ENCODE results near the gene MYOF. TPM values are rescaled to one million over a fixed set of nuclear protein-coding genes. Genes with fewer than 3 reads are reported as not detected.

Gene MYOF
- polyA plus RNA-seq, 1 of the 3 experiments (the other 2 are of a cell fraction) = 103 TPM

- H3K9me3 ChIP-seq = no peaks in the 10 kb centered on the region
- no peak overlapping the region for H3K27ac ChIP-seq (ENCODE audit: low read depth in 2 of 2, low read length in 1 of 2)
- WGBS (ENCODE audit: low lambda C conversion rate) = 21% methylated on average over 5 of the region's 5 CpGs
- no peak overlapping the region for H3K4me2 ChIP-seq
- H3K9ac ChIP-seq = no peak overlapping the region
- H3K36me3 ChIP-seq (replicated peaks in 1 of 2; ENCODE audit: control insufficient read depth in 1 of 2, insufficient read depth in 2 of 2, low read length in 1 of 2) = peaks cover 55 to 81% of the 10 kb centered on the region in 2 experiments
- H3F3A ChIP-seq (replicated peaks; ENCODE audit: insufficient read depth) = peaks cover 36% of the 10 kb centered on the region
- ChIA-PET POLR2A (no interaction called here), CTCF (interaction anchor here (0.5 to 3.8 kb wide), 48 partner anchors 9 to 1271 kb away, joined by 3 to 36 read pairs (median 4); partner anchors contain the start of gene MYOF)
- no peaks in the 10 kb centered on the region for H3K9me2 ChIP-seq
- H3K4me3 ChIP-seq (ENCODE audit: low read depth in 2 of 2, low read length in 1 of 2) = no peak overlapping the region
- H2AFZ ChIP-seq (ENCODE audit: low read depth) = no peak overlapping the region
- no peaks in the 10 kb centered on the region for H3K27me3 ChIP-seq (ENCODE audit: insufficient read depth)
- H3K79me2 ChIP-seq (ENCODE audit: insufficient read depth) = no peaks in the 10 kb centered on the region
- no peaks in the 10 kb centered on the region for H4K20me1 ChIP-seq (ENCODE audit: insufficient read depth)
- peak; percentile 72 for TF ChIP-seq RAD21 (IDR thresholded peaks at IDR 0.05; ENCODE audit: low read length)
- peak; percentile 53 for TF ChIP-seq SMC3 (IDR thresholded peaks at IDR 0.05; ENCODE audit: low read depth, low read length)
- TF ChIP-seq RCOR1 (IDR thresholded peaks at IDR 0.05; ENCODE audit: low read length) = no peak
- TF ChIP-seq, protein P1, sequence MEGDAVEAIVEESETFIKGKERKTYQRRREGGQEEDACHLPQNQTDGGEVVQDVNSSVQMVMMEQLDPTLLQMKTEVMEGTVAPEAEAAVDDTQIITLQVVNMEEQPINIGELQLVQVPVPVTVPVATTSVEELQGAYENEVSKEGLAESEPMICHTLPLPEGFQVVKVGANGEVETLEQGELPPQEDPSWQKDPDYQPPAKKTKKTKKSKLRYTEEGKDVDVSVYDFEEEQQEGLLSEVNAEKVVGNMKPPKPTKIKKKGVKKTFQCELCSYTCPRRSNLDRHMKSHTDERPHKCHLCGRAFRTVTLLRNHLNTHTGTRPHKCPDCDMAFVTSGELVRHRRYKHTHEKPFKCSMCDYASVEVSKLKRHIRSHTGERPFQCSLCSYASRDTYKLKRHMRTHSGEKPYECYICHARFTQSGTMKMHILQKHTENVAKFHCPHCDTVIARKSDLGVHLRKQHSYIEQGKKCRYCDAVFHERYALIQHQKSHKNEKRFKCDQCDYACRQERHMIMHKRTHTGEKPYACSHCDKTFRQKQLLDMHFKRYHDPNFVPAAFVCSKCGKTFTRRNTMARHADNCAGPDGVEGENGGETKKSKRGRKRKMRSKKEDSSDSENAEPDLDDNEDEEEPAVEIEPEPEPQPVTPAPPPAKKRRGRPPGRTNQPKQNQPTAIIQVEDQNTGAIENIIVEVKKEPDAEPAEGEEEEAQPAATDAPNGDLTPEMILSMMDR (IDR thresholded peaks at IDR 0.05) = peak; percentile 61
- peak; percentile 53 for DNase-seq
- no peaks in the 10 kb centered on the region for H3K4me1 ChIP-seq (ENCODE audit: control insufficient read depth in 1 of 2, insufficient read depth in 2 of 2, low read depth in 1 of 2, low read length in 1 of 2)
These were observed 124.5 kb downstream of the MYOF start for GRCh38 chr10:93357680-93358079.

DNA sequence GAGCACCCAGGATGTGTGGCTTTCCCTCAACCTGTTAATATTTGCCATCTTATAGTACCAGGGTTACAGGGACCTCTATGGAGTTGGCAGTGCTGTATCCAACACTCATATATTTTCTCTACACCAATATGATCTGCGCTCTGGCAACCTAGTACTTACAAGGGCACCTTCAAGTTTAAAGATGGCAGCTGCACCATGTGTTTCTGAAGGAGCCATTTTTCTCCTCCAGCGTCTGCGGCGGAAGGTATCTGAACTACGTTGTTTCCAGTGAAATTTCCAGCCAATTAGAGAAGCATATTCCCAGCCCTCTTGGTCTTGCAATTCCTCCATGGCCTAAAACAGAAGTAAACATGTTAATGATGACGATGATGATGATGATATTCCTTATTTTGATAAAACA, 125.6 kb downstream of the MYOF start:
- ChIA-PET POLR2A (no interaction called here), CTCF (interaction anchor here (0.9 to 3.8 kb wide), 17 partner anchors 9 to 839 kb away, joined by 3 to 36 read pairs (median 4); partner anchors contain the start of gene MYOF)
- Histone ChIP-seq H3K4me3 (ENCODE audit: low read depth in 2 of 2, low read length in 1 of 2) (no peak overlapping the region), H3K9me2 (no peaks in the 10 kb centered on the region), H3K79me2 (ENCODE audit: insufficient read depth) (no peaks in the 10 kb centered on the region), H3F3A (replicated peaks; ENCODE audit: insufficient read depth) (peaks cover 35% of the 10 kb centered on the region), H2AFZ (ENCODE audit: low read depth) (no peak overlapping the region), H3K27ac (ENCODE audit: low read depth in 2 of 2, low read length in 1 of 2) (no peak overlapping the region), H3K9me3 (no peaks in the 10 kb centered on the region), H3K4me2 (no peak overlapping the region), H3K4me1 (ENCODE audit: control insufficient read depth in 1 of 2, insufficient read depth in 2 of 2, low read depth in 1 of 2, low read length in 1 of 2) (no peaks in the 10 kb centered on the region), H3K27me3 (ENCODE audit: insufficient read depth) (no peaks in the 10 kb centered on the region), H4K20me1 (ENCODE audit: insufficient read depth) (no peaks in the 10 kb centered on the region), H3K36me3 (replicated peaks in 1 of 2; ENCODE audit: control insufficient read depth in 1 of 2, insufficient read depth in 2 of 2, low read length in 1 of 2) (peaks cover 65 to 80% of the 10 kb centered on the region in 2 experiments), H3K9ac (no peak overlapping the region)
- no peak for TF ChIP-seq POLR2AphosphoS5 (IDR thresholded peaks at IDR 0.05; ENCODE audit: low read depth, low read length)
- no peak for TF ChIP-seq RFX5 (IDR thresholded peaks at IDR 0.05; ENCODE audit: low read length)
- TF ChIP-seq, protein P2, sequence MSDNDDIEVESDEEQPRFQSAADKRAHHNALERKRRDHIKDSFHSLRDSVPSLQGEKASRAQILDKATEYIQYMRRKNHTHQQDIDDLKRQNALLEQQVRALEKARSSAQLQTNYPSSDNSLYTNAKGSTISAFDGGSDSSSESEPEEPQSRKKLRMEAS (IDR thresholded peaks at IDR 0.05; ENCODE audit: low read depth) = no peak
- no peak for TF ChIP-seq SMC3 (IDR thresholded peaks at IDR 0.05; ENCODE audit: low read depth, low read length)
- no peak for TF ChIP-seq JUND (IDR thresholded peaks at IDR 0.05)
- TF ChIP-seq, protein P3, sequence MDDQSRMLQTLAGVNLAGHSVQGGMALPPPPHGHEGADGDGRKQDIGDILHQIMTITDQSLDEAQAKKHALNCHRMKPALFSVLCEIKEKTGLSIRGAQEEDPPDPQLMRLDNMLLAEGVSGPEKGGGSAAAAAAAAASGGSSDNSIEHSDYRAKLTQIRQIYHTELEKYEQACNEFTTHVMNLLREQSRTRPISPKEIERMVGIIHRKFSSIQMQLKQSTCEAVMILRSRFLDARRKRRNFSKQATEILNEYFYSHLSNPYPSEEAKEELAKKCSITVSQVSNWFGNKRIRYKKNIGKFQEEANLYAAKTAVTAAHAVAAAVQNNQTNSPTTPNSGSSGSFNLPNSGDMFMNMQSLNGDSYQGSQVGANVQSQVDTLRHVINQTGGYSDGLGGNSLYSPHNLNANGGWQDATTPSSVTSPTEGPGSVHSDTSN (IDR thresholded peaks at IDR 0.05) = no peak
- TF ChIP-seq FOXM1 (IDR thresholded peaks at IDR 0.05; ENCODE audit: low read depth) = no peak
- TF ChIP-seq TEAD4 (IDR thresholded peaks at IDR 0.05; ENCODE audit: borderline replicate concordance, insufficient read depth) = no peak
- TF ChIP-seq, protein P1 (IDR thresholded peaks at IDR 0.05) = no peak
- TF ChIP-seq TAF1 (IDR thresholded peaks at IDR 0.05; ENCODE audit: borderline replicate concordance, low read depth, low read length) = no peak
- TF ChIP-seq NRF1 (IDR thresholded peaks at IDR 0.05; ENCODE audit: low read depth, low read length) = no peak
- no peak for TF ChIP-seq FOXJ3 (CRISPR knock-in tag; IDR thresholded peaks at IDR 0.05)
- no peak for TF ChIP-seq FOSL2 (IDR thresholded peaks at IDR 0.05; ENCODE audit: borderline replicate concordance, low read depth)
- no peak for TF ChIP-seq RCOR1 (IDR thresholded peaks at IDR 0.05; ENCODE audit: low read length)
- TF ChIP-seq MXI1 (IDR thresholded peaks at IDR 0.05; ENCODE audit: low read depth, low read length) = no peak
- no peak for TF ChIP-seq USF1 (IDR thresholded peaks at IDR 0.05; ENCODE audit: borderline replicate concordance, low read depth)
- no peak for TF ChIP-seq GATA2 (CRISPR knock-in tag; IDR thresholded peaks at IDR 0.05)
- TF ChIP-seq EZH2phosphoT487 (IDR thresholded peaks at IDR 0.05; ENCODE audit: borderline replicate concordance, low read depth) = no peak
- TF ChIP-seq ZBTB33 (IDR thresholded peaks at IDR 0.05; ENCODE audit: borderline replicate concordance, low read depth) = no peak
- no peak for DNase-seq
- 95% methylated on average over 6 of the region's 6 CpGs for WGBS (ENCODE audit: low lambda C conversion rate)

Measured in SK-N-SH (cell line).